Ishikawa (cell line): ENCODE results near the gene HARS2.

ENCODE experiments used
- CEBPB ChIP-seq: IDR thresholded peaks from 2 replicates; pipeline ENCODE4 v1.6.1; 2012
- CREB1 ChIP-seq: IDR thresholded peaks from 2 replicates; pipeline ENCODE4 v1.6.1; 2012; ENCODE audit warnings: low read depth
- EGR1 ChIP-seq: IDR thresholded peaks from 2 replicates; pipeline ENCODE4 v1.6.1; 2012
- EP300 ChIP-seq: IDR thresholded peaks from 2 replicates; pipeline ENCODE4 v1.6.1; 2012; ENCODE audit warnings: borderline replicate concordance
- FOXM1 ChIP-seq: IDR thresholded peaks from 2 replicates; pipeline ENCODE4 v1.6.1; 2012; ENCODE audit warnings: low read depth, borderline replicate concordance
- NFIC ChIP-seq: IDR thresholded peaks from 2 replicates; pipeline ENCODE4 v1.6.1; 2012
- RAD21 ChIP-seq: IDR thresholded peaks from 2 replicates; pipeline ENCODE4 v1.6.1; 2012; ENCODE audit warnings: low read depth
- TAF1 ChIP-seq: IDR thresholded peaks from 2 replicates; pipeline ENCODE4 v1.6.1; 2012; ENCODE audit warnings: low read depth, mild to moderate bottlenecking
- TCF12 ChIP-seq: IDR thresholded peaks from 2 replicates; pipeline ENCODE4 v1.6.1; 2012; ENCODE audit warnings: low read depth
- TEAD4 ChIP-seq: IDR thresholded peaks from 2 replicates; pipeline ENCODE4 v1.6.1; 2012
- USF1 ChIP-seq: IDR thresholded peaks from 2 replicates; pipeline ENCODE4 v1.6.1; 2012
- YY1 ChIP-seq: IDR thresholded peaks from 2 replicates; pipeline ENCODE4 v1.6.1; 2012; ENCODE audit warnings: low read depth
- ZBTB7A ChIP-seq: IDR thresholded peaks from 2 replicates; pipeline ENCODE4 v1.6.1; 2012; ENCODE audit warnings: low read depth
- TF ChIP-seq, protein P1 (sequence below): IDR thresholded peaks from 2 replicates; pipeline ENCODE4 v1.6.1; 2012
- TF ChIP-seq, protein P2 (sequence below): IDR thresholded peaks from 2 replicates; pipeline ENCODE4 v1.6.1; 2012; ENCODE audit warnings: low read depth, mild to moderate bottlenecking

Gene HARS2

GRCh38 chr5:140658870-140659269 is 32.4 kb upstream of the HARS2 start:
- TF ChIP-seq TEAD4: no peak
- TF ChIP-seq TAF1: no peak
- TF ChIP-seq YY1: no peak
- TF ChIP-seq RAD21: no peak
- TF ChIP-seq USF1: no peak
- TF ChIP-seq EP300: no peak
- TF ChIP-seq ZBTB7A: no peak
- no peak for TF ChIP-seq NFIC

DNA sequence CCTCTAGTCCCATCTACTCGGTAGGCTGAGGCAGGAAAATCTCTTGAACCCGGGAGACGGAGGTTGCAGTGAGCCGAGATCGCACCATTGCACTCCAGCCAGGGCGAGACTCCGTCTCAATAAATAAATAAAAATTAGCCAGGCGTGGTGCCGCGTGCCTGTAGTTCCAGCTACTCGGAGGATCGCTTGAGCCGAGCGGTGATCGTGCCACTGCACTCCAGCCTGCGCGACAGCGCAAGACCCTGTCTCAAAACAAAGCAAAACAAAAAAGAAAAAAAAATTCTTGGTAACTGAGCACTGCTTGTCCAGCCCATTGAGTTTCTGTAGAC is 27.3 kb upstream of the HARS2 start:
- TF ChIP-seq YY1 (no peak), ZBTB7A (no peak)
- TF ChIP-seq, protein P1, sequence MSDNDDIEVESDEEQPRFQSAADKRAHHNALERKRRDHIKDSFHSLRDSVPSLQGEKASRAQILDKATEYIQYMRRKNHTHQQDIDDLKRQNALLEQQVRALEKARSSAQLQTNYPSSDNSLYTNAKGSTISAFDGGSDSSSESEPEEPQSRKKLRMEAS: peak; percentile 36; the same call in 1 of the 2 replicates
- TF ChIP-seq, protein P2, sequence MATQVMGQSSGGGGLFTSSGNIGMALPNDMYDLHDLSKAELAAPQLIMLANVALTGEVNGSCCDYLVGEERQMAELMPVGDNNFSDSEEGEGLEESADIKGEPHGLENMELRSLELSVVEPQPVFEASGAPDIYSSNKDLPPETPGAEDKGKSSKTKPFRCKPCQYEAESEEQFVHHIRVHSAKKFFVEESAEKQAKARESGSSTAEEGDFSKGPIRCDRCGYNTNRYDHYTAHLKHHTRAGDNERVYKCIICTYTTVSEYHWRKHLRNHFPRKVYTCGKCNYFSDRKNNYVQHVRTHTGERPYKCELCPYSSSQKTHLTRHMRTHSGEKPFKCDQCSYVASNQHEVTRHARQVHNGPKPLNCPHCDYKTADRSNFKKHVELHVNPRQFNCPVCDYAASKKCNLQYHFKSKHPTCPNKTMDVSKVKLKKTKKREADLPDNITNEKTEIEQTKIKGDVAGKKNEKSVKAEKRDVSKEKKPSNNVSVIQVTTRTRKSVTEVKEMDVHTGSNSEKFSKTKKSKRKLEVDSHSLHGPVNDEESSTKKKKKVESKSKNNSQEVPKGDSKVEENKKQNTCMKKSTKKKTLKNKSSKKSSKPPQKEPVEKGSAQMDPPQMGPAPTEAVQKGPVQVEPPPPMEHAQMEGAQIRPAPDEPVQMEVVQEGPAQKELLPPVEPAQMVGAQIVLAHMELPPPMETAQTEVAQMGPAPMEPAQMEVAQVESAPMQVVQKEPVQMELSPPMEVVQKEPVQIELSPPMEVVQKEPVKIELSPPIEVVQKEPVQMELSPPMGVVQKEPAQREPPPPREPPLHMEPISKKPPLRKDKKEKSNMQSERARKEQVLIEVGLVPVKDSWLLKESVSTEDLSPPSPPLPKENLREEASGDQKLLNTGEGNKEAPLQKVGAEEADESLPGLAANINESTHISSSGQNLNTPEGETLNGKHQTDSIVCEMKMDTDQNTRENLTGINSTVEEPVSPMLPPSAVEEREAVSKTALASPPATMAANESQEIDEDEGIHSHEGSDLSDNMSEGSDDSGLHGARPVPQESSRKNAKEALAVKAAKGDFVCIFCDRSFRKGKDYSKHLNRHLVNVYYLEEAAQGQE: no peak

DNA sequence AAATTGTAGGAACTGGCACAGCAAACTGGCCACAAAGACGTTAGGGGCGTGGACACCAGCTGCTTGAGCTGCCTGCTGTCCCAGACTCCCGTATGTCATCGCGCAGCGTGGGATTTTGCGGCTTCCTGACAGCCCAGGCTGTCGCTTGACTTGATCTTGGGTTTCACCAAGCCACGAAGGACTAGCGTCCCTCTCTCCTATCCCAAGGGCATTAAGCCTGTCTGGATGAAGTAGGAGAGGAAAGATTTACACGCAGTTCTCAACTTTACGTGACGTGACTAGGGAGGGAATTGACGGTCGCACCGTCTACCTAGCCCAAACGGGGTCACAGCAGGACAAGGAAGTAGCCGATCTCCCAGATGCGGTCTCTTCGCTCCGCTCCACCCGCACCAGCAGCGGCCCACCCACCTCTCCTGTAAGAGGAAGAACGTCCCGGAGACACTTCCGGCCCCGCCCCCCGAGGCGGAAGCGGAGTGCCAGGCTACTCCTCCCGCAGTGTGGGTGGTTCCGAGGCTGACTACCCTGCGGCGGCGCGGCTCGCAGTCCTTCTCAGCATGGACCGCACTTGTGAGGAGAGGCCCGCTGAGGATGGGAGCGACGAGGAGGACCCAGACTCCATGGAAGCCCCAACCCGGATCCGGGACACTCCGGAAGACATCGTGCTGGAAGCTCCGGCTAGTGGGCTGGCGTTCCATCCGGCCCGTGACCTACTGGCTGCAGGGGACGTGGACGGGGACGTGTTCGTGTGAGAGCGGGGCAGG is 26.7 kb upstream of the HARS2 start, which contains the start of gene WDR55:
TSS of gene WDR55 (plus strand) at position 546 of the 761 bp plus-strand sequence. CDS start at position 555, 9 bp downstream.
- peak; percentile 6; the same call in 1 of the 2 replicates for TF ChIP-seq EP300
- TF ChIP-seq, protein P1: peak; percentile 77
- TF ChIP-seq, protein P2: no peak
- TF ChIP-seq TEAD4: no peak
- TF ChIP-seq TAF1: peak; percentile 87
- no peak for TF ChIP-seq CREB1
- TF ChIP-seq EGR1: peak; percentile 59; the same call in 1 of the 2 replicates
- no peak; the same call in 1 of the 2 replicates for TF ChIP-seq USF1
- TF ChIP-seq NFIC: no peak; the same call in 1 of the 2 replicates
- TF ChIP-seq FOXM1: peak; percentile 9; the same call in 1 of the 2 replicates
- no peak for TF ChIP-seq RAD21
- no peak for TF ChIP-seq ZBTB7A
- no peak; the same call in 1 of the 2 replicates for TF ChIP-seq CEBPB
- TF ChIP-seq TCF12: peak; percentile 8; the same call in 1 of the 2 replicates
- TF ChIP-seq YY1: peak; percentile 32; the same call in 1 of the 2 replicates

DNA sequence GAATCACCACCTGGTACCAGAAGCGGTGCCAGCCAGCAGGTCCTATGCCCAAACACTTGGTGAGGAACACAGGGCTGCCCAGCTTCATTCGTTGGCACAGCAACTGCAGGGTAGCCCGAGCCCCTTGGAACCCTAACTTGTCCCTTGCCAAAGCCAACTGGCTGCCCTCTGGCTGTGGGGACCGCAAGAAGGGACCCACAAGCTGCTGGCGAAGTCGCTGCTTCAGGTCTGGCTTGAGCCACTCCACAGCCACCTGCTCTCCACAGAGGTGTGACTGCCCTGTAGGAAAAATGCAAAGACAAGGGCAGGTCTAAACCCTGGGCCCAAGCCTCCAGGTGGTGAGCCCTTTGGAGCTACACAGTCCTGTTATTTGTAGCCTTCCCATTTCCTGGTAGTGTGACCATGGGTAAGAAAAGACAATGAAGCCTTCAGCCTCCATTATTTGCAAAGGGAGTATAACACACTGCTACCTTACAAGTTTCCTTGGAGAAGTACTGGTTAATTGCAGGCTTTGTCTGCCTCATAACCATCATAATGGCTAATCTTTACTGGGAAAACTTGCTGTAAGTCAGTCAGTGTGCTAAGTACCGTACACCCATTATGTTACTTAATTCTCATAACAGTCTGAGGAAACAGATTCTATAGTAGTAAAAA is 19.7 kb upstream of the HARS2 start:
- TF ChIP-seq USF1: no peak
- no peak for TF ChIP-seq EP300
- TF ChIP-seq TCF12: no peak
- no peak for TF ChIP-seq CREB1
- no peak for TF ChIP-seq NFIC
- no peak for TF ChIP-seq TEAD4
- TF ChIP-seq RAD21: no peak
- no peak for TF ChIP-seq YY1
- no peak for TF ChIP-seq TAF1
- TF ChIP-seq, protein P1: no peak
- TF ChIP-seq CEBPB: no peak
- TF ChIP-seq, protein P2: no peak
- no peak for TF ChIP-seq EGR1
- no peak for TF ChIP-seq FOXM1
- no peak for TF ChIP-seq ZBTB7A
